ENCODE results near the gene RAI1. TPM values are rescaled to one million over a fixed set of nuclear protein-coding genes. Genes with fewer than 3 reads are reported as not detected.

Gene RAI1
- total RNA-seq, 1 donor from 2014 or later, result 46.2 TPM

DNA sequence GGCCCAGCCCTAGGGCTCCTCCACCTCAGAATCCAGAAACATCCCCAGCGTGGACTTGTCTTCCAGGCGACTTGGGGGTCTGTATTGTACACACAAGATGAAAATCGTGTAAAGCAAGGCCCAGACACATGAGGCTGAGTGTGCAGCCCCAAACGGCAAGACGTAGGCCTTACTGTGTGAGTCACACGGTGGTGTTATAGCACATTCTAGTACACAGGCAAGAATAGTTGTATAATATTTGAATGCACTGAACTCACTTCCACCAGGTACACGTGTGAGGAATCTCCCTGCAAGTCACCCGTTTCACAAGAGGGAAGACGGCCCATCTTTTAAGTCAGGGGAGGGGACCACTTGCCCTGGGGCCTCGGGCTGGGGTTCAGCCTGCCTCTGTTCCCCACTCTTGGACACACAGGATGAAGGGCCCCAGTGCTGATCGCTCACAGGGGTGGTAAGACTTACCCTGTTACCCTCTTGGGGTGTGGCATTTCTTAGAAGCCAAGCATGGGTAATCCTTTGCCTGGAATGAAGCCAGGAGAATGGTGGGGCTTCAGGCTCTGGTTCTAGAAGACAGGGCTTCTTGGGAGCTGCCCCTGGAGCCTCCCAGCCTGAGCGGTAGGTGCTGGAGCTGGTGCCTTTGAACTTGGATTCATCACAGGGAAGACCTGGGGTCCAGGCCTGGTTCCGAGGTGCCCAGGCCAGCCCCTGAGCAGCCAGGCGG lies 84.3 kb downstream of the RAI1 start:
- H3K36me3 Mint-ChIP-seq (ENCODE audit: low read depth, unreplicated experiment), result no peaks in the 10 kb centered on the region
- DNase-seq (ENCODE audit: low spot score), result no peak
- TF ChIP-seq, protein P1, sequence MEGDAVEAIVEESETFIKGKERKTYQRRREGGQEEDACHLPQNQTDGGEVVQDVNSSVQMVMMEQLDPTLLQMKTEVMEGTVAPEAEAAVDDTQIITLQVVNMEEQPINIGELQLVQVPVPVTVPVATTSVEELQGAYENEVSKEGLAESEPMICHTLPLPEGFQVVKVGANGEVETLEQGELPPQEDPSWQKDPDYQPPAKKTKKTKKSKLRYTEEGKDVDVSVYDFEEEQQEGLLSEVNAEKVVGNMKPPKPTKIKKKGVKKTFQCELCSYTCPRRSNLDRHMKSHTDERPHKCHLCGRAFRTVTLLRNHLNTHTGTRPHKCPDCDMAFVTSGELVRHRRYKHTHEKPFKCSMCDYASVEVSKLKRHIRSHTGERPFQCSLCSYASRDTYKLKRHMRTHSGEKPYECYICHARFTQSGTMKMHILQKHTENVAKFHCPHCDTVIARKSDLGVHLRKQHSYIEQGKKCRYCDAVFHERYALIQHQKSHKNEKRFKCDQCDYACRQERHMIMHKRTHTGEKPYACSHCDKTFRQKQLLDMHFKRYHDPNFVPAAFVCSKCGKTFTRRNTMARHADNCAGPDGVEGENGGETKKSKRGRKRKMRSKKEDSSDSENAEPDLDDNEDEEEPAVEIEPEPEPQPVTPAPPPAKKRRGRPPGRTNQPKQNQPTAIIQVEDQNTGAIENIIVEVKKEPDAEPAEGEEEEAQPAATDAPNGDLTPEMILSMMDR (IDR thresholded peaks at IDR 0.05; ENCODE audit: unreplicated experiment), result no peak
- peaks cover 27% of the 10 kb centered on the region for H3K4me1 Mint-ChIP-seq (ENCODE audit: unreplicated experiment)
- H3K4me3 Mint-ChIP-seq (ENCODE audit: unreplicated experiment), result peak overlapping the region; percentile 24
- H3K27ac Mint-ChIP-seq (ENCODE audit: unreplicated experiment), result no peak overlapping the region
- H3K27me3 Mint-ChIP-seq (ENCODE audit: unreplicated experiment), result peaks cover 5% of the 10 kb centered on the region
- no peaks in the 10 kb centered on the region for H3K9me3 Mint-ChIP-seq (ENCODE audit: unreplicated experiment)

DNA sequence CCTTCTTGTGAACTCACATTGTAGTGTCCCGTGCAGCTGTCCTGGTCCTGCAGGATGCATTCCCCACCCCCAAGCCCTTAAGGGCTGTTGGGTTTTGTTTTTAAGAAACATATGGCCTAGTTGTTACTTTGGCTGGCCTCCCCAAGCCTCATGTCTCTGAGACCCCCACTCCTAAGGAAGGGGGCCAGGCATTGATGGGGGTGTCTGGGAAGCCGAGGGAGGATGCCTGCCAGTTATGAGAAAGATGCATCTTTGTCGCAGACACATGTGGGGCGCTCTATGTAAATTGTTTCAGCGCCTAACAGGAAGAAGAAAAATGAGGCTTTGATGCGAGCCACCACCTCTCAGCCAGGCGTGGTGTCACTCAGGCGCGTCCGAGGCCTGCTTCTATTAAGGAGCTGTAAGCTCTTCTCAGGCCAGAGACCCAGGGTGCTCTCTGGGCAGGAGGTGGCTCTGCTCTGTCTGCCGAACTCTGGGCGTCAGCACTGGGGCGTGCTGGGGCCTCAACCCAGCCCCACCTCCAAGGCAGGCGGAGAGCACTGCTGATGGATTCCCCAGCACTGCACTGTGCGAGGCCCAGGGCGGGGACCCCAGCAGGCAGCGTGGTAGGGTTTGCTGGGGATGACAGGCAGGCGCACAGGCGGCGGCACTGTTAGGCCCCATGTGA lies 85.0 kb downstream of the RAI1 start:
- Mint-ChIP-seq H3K4me1 (ENCODE audit: unreplicated experiment) (peaks cover 27% of the 10 kb centered on the region), H3K4me3 (ENCODE audit: unreplicated experiment) (no peak overlapping the region), H3K27me3 (ENCODE audit: unreplicated experiment) (peaks cover 7% of the 10 kb centered on the region)

DNA sequence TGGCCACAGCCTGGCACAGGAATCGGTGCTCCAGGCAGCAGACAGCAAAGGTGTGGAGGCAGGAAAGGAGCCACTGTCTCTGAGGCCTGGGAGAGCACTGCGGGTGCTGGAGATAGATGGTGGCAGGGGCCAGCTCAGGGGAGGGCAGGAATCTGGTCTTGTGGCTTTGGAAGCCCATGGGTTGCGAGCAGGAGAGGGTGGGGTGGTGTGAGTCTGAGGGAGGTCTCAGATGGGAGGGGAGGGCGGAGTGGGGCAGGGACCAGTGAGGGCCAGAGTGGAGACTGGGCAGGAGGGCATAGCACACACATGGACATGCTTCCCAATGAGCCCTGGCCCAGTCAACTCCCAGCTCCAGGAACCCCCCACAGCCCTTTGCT lies 85.5 kb downstream of the RAI1 start:
- H3K27ac Mint-ChIP-seq (ENCODE audit: unreplicated experiment), result peak overlapping the region; percentile 36

More for the DNA sequence above, 85.0 kb downstream of the RAI1 start:
- no peaks in the 10 kb centered on the region for H3K36me3 Mint-ChIP-seq (ENCODE audit: low read depth, unreplicated experiment)
- TF ChIP-seq, protein P1 (IDR thresholded peaks at IDR 0.05; ENCODE audit: unreplicated experiment), result no peak
- no peaks in the 10 kb centered on the region for H3K9me3 Mint-ChIP-seq (ENCODE audit: unreplicated experiment)
- H3K27ac Mint-ChIP-seq (ENCODE audit: unreplicated experiment), result peak overlapping the region; percentile 36
- no peak for DNase-seq (ENCODE audit: low spot score)

DNA sequence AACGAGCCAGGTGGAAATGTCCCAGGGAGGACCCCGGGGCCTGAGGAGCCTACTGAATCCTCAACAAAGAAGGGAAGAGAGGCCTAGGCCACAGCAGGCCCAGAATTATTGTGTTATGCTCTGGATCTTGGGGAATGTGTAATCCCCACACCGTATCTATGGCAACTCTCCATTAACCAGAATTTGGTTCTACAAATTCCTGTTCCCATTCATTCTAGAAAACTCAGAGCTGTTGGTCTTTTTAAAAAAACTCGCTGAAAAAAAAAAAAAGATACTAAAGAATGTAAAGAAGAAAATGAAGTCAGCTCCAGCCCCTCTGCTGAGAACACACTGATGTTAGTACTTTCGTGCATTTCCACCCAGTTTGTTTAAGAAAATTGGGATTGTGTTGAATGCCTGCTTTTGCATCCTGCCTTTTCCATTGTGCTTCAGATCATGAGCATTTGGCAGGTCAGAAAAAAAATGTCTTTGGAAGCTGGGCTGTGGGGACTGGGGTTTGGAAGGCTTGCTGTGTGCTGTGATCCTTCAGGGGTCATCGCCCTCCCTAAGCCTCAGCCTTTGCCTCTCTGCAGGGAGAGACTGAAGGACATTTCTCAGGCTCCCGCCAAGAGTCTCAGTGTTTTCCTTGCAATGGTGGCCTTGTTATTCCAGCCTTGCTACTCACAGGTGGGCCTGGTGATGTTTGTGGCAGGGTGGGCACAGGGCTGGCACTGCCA lies 86.1 kb downstream of the RAI1 start:
- Mint-ChIP-seq H3K9me3 (ENCODE audit: unreplicated experiment) (no peaks in the 10 kb centered on the region), H3K36me3 (ENCODE audit: low read depth, unreplicated experiment) (peaks cover 1% of the 10 kb centered on the region), H3K27ac (ENCODE audit: unreplicated experiment) (peak overlapping the region; percentile 36), H3K27me3 (ENCODE audit: unreplicated experiment) (peaks cover 7% of the 10 kb centered on the region), H3K4me1 (ENCODE audit: unreplicated experiment) (peaks cover 21% of the 10 kb centered on the region), H3K4me3 (ENCODE audit: unreplicated experiment) (peak overlapping the region; percentile 15)
- DNase-seq (ENCODE audit: low spot score), result no peak
- TF ChIP-seq, protein P1 (IDR thresholded peaks at IDR 0.05; ENCODE audit: unreplicated experiment), result no peak

More for the DNA sequence above, 85.5 kb downstream of the RAI1 start:
- Mint-ChIP-seq H3K27me3 (ENCODE audit: unreplicated experiment) (peaks cover 8% of the 10 kb centered on the region), H3K36me3 (ENCODE audit: low read depth, unreplicated experiment) (no peaks in the 10 kb centered on the region), H3K4me1 (ENCODE audit: unreplicated experiment) (peaks cover 26% of the 10 kb centered on the region), H3K4me3 (ENCODE audit: unreplicated experiment) (no peak overlapping the region), H3K9me3 (ENCODE audit: unreplicated experiment) (no peaks in the 10 kb centered on the region)
- no peak for DNase-seq (ENCODE audit: low spot score)
- TF ChIP-seq, protein P1 (IDR thresholded peaks at IDR 0.05; ENCODE audit: unreplicated experiment), result no peak

Measured in endothelial cell (in vitro differentiated cells).